ENCODE results near the gene ZMAT3. TPM values are rescaled to one million over a fixed set of nuclear protein-coding genes. Genes with fewer than 3 reads are reported as not detected.
A peak's percentile ranks its signal among the peaks of the same experiment; 100 is the strongest.

The ZMAT3 gene
- total RNA-seq, 1 donor from 2014 or later: 48.0 TPM

DNA sequence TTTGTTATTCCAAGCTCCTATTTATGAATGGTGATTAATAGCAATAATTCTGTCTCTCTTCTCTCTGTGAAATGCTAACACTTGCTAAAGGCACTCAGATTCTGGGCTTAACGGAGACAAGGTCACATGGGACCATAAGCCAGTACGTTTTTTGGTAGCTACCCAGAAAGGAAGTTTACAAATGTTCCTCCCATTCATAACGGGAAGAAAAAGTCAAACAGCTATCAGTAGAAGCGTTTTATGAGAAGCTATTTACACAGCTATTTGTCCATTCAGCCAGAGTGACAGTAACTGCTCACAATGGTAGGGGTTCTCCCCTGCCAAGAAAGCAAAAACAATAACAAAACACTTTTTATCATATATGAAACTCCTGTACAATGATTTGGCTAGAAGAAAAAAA, 51.5 kb downstream of the ZMAT3 start:
- H3K27ac Mint-ChIP-seq: no peak overlapping the region
- TF ChIP-seq, protein P1, sequence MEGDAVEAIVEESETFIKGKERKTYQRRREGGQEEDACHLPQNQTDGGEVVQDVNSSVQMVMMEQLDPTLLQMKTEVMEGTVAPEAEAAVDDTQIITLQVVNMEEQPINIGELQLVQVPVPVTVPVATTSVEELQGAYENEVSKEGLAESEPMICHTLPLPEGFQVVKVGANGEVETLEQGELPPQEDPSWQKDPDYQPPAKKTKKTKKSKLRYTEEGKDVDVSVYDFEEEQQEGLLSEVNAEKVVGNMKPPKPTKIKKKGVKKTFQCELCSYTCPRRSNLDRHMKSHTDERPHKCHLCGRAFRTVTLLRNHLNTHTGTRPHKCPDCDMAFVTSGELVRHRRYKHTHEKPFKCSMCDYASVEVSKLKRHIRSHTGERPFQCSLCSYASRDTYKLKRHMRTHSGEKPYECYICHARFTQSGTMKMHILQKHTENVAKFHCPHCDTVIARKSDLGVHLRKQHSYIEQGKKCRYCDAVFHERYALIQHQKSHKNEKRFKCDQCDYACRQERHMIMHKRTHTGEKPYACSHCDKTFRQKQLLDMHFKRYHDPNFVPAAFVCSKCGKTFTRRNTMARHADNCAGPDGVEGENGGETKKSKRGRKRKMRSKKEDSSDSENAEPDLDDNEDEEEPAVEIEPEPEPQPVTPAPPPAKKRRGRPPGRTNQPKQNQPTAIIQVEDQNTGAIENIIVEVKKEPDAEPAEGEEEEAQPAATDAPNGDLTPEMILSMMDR (IDR thresholded peaks at IDR 0.05; ENCODE audit: unreplicated experiment): no peak
- H3K27me3 Mint-ChIP-seq (ENCODE audit: low read depth): no peaks in the 10 kb centered on the region
- H3K4me3 Mint-ChIP-seq: no peak overlapping the region
- peaks cover 17% of the 10 kb centered on the region for H3K4me1 Mint-ChIP-seq
- H3K36me3 Mint-ChIP-seq: peaks cover 2% of the 10 kb centered on the region
- H3K9me3 Mint-ChIP-seq: no peaks in the 10 kb centered on the region
- DNase-seq (ENCODE audit: low spot score in 2 of 2, unreplicated experiment in 2 of 2): no peak

DNA sequence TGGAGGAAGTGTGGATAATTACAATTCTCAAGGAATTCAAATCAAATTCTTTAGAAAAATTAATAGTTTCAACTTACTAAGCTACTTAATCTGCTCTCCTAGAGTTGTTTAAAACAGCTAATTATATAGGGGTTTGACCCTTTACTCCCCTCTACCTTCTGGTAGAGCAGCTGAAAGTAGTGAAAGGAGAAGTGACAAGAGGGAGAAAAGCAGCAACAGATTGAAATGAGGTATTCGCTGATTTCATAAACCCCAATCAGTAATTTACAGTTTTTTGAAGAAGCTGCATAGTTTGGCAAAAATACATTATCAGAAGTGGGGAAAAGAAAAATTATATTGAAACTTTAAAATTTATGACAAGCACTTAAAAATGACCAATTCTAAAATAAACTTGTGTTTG, 52.8 kb downstream of the ZMAT3 start:
- Mint-ChIP-seq H3K27me3 (ENCODE audit: low read depth) (no peaks in the 10 kb centered on the region), H3K4me1 (peaks cover 17% of the 10 kb centered on the region), H3K36me3 (no peaks in the 10 kb centered on the region), H3K9me3 (no peaks in the 10 kb centered on the region), H3K27ac (no peak overlapping the region), H3K4me3 (no peak overlapping the region)
- DNase-seq (ENCODE audit: low spot score in 2 of 2, unreplicated experiment in 2 of 2): no peak
- TF ChIP-seq, protein P1 (IDR thresholded peaks at IDR 0.05; ENCODE audit: unreplicated experiment): no peak

DNA sequence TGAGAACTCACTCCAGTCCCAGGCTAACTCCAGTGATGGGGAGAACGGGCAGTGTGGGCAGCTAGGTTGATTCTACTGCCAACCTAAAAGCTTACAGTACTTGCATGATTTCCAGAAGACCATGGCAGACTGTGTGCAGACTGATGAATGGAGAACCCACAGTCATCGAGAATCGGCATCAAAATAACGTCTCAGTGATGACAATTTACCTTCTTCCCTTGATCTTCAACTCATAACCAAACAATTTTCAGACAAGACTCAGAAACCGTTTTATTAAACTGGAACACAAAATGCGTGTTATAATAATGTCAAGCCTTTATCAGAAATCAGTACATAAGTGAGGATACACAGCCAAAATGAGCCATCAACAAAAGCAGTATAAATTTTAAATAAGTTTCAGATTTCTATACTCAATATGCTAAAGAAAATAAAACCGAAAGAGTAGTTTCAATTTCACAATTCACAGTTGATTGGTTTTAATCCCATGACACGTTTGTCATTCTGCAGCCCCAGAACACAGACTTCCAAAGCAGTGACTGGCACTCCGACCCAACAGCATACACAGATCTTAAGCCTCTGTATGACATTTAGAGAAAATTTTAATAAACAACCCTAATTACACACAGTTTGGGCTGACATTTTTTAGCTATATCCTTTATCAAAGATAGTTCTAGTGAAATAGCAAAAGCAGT, 54.5 kb downstream of the ZMAT3 start:
- Mint-ChIP-seq H3K36me3 (no peaks in the 10 kb centered on the region), H3K4me1 (peaks cover 17% of the 10 kb centered on the region), H3K27ac (no peak overlapping the region), H3K4me3 (no peak overlapping the region), H3K9me3 (no peaks in the 10 kb centered on the region), H3K27me3 (ENCODE audit: low read depth) (no peaks in the 10 kb centered on the region)
- DNase-seq (ENCODE audit: low spot score in 2 of 2, unreplicated experiment in 2 of 2): no peak
- TF ChIP-seq, protein P1 (IDR thresholded peaks at IDR 0.05; ENCODE audit: unreplicated experiment): no peak

DNA sequence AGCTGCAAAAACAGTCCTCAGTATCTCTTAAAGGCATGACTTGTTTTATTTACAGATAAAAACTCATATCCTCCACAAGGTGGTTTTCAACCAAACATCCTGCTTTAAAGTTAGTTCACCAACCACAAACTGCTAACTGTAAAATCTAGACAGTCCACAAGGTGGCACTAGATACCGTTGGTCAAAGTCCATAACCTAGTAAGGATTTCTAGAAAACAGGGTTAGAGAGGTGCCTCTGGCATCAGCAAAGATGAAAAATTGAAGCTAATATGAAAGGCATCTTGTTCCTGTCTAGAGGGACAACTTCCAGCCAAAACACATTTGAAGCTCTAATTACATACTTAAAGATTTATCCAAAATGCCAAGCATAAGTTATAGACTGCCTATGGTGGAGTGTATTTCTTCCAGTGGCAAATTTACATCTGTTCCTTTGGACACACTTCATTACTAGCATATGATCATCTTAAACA, 56.0 kb downstream of the ZMAT3 start:
- Mint-ChIP-seq H3K27ac (no peak overlapping the region), H3K36me3 (no peaks in the 10 kb centered on the region), H3K4me3 (no peak overlapping the region), H3K27me3 (ENCODE audit: low read depth) (no peaks in the 10 kb centered on the region), H3K4me1 (peaks cover 8% of the 10 kb centered on the region), H3K9me3 (peaks cover 3% of the 10 kb centered on the region)
- TF ChIP-seq, protein P1 (IDR thresholded peaks at IDR 0.05; ENCODE audit: unreplicated experiment): peak; percentile 89
- no peak for DNase-seq (ENCODE audit: low spot score in 2 of 2, unreplicated experiment in 2 of 2)

DNA sequence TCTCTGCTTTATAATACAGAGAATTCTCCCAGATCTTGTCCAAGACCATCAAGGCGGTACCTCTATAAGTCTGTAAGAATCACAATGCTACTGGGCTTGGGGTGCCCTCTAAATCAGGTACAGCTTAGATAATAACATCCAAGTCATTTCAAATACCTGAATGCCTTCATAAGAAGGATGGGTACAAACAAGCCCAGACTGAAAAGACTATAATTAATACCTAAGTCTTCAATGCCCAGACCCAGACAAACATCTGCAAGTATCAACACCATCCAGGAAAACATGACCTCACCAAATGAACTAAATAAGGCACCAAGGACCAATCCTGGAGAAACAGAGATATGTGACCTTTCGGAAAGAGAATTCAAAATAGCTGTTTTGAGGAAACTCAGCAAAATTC, 65.9 kb downstream of the ZMAT3 start:
- no peak for DNase-seq (ENCODE audit: low spot score in 2 of 2, unreplicated experiment in 2 of 2)
- Mint-ChIP-seq H3K4me1 (no peaks in the 10 kb centered on the region), H3K9me3 (peaks cover 30% of the 10 kb centered on the region), H3K36me3 (peaks cover 16% of the 10 kb centered on the region), H3K27ac (no peak overlapping the region), H3K27me3 (ENCODE audit: low read depth) (no peaks in the 10 kb centered on the region), H3K4me3 (no peak overlapping the region)
- TF ChIP-seq, protein P1 (IDR thresholded peaks at IDR 0.05; ENCODE audit: unreplicated experiment): no peak

All from mesothelial cell of epicardium (in vitro differentiated cells).